Spleen (tissue), 7 donors: ENCODE data around the gene APOL6.

Source experiments
- POLR2A ChIP-seq, 3 donors: fragments of 450-650 bp; IDR thresholded peaks; one replicate each; pipeline ENCODE4 v1.5.1; 2017; ENCODE audit warnings: antibody characterized with exemption in 3 of 3, mild to moderate bottlenecking in 1 of 3
- POLR2AphosphoS5 ChIP-seq, 3 donors: sonication (generic); formaldehyde crosslinking; IDR thresholded peaks; one replicate each; pipeline ENCODE4 v1.5.1; 2017; ENCODE audit warnings: antibody characterized with exemption in 3 of 3
- TF ChIP-seq, protein P1 (sequence below), 11 experiments: fragments of 200-600 bp in 7 of 11; fragments of 450-650 bp in 4 of 11; sonication (generic) in 4 of 11; IDR thresholded peaks in 8 of 11; conservative IDR thresholded peaks in 3 of 11; 1 replicate in 7 of 11; 2 replicates in 4 of 11; pipeline versions ENCODE4 v1.4.0 to v1.8.0; 2016 to 2021; ENCODE audit warnings: antibody characterized with exemption in 11 of 11, inconsistent platforms in 4 of 11, mild to moderate bottlenecking in 1 of 11
- donor health status: DM: no; HTN: no; CAD: no; lungs with moderate emphysema.
- donor health status: DM: no; HTN: no; CAD: no.
- donor health status: DM: no; HTN: no; CAD: no.

DNA sequence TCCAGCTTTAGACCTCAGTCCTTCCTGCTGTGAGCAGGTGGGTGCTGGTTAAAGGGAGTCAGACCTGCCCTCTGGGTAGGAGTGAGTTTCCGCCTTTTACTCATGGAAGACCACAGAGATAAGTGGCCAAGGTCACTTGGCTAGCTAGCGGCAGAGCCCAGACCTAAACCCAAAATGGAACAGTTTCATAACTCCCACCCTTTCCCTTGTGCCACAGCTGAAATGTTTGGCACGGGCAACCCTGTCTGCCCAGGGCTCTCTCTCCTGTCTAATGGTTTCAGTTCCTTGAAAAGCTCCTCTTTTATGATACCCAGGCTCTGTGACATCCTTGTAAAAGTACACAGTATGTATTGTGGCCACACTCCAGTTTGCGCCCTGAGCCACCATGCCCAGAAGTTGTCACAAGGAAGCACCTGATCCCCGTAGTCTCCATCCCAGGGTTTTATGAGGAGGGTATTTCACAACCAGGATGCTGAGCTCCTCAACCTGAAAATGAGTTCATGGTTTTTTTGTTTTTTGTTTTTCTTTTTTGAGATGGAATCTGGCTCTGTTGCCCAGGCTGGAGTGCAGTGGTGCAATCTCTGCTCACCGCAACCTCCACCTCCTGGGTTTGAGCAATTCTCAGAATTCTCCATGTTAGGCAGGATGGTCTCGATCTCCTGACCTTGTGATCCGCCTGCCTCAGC lies 36.2 kb upstream of the APOL6 start:
- TF ChIP-seq, protein P1, sequence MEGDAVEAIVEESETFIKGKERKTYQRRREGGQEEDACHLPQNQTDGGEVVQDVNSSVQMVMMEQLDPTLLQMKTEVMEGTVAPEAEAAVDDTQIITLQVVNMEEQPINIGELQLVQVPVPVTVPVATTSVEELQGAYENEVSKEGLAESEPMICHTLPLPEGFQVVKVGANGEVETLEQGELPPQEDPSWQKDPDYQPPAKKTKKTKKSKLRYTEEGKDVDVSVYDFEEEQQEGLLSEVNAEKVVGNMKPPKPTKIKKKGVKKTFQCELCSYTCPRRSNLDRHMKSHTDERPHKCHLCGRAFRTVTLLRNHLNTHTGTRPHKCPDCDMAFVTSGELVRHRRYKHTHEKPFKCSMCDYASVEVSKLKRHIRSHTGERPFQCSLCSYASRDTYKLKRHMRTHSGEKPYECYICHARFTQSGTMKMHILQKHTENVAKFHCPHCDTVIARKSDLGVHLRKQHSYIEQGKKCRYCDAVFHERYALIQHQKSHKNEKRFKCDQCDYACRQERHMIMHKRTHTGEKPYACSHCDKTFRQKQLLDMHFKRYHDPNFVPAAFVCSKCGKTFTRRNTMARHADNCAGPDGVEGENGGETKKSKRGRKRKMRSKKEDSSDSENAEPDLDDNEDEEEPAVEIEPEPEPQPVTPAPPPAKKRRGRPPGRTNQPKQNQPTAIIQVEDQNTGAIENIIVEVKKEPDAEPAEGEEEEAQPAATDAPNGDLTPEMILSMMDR (IDR thresholded peaks at IDR 0.05 in 8 of 11, conservative IDR thresholded peaks at IDR 0.05 in 3 of 11), result no peak
- TF ChIP-seq POLR2A (IDR thresholded peaks at IDR 0.05), result no peak
- no peak for TF ChIP-seq POLR2AphosphoS5 (IDR thresholded peaks at IDR 0.05)
